Ectodermal cell (in vitro differentiated cells): ENCODE results near the gene RIPOR3.
"Not testable (repeated sequence)": the region's sequence is repeated elsewhere in the genome, so short reads cannot be mapped to it uniquely, and the experiment has no call there.

Source experiments
- H3K27ac ChIP-seq: 2 replicates; pipeline ENCODE4 v1.7.0; 2013; ENCODE audit warnings: mild to moderate bottlenecking, low read depth, low read length; ENCODE audit not compliant: insufficient read depth, poor library complexity, severe bottlenecking
- H3K27me3 ChIP-seq: 2 replicates; pipeline ENCODE4 v1.7.0; 2013; ENCODE audit warnings: mild to moderate bottlenecking, low read length; ENCODE audit not compliant: insufficient read depth, control insufficient read depth, poor library complexity, severe bottlenecking
- H3K36me3 ChIP-seq: one replicate; pipeline ENCODE4 v1.7.0; 2013; ENCODE audit warnings: low read length; ENCODE audit not compliant: control insufficient read depth, insufficient read depth
- H3K4me1 ChIP-seq: one replicate; pipeline ENCODE4 v1.7.0; 2013; ENCODE audit warnings: low read length; ENCODE audit not compliant: control insufficient read depth, insufficient read depth
- H3K4me3 ChIP-seq: 2 replicates; pipeline ENCODE4 v1.7.0; 2013; ENCODE audit warnings: low read depth, low read length, control low read depth; ENCODE audit not compliant: insufficient read depth
- H3K9me3 ChIP-seq: 2 replicates; pipeline ENCODE4 v1.7.0; 2013; ENCODE audit warnings: mild to moderate bottlenecking, low read length, moderate library complexity; ENCODE audit not compliant: control insufficient read depth
- WGBS, 2 experiments: methylation state at CpG; one replicate each; pipeline ENCODE4 v1.1.7; 2013; ENCODE audit warnings: missing lambda C conversion rate in 2 of 2; 5-methylcytosine and 5-hydroxymethylcytosine counted together

The RIPOR3 gene

GRCh38 chr20:50714426-50714825 lies 23.1 kb upstream of the RIPOR3 start:
- WGBS, 2 experiments: 91 to 94% methylated on average over 12 of the region's 12 CpGs
- not testable (repeated sequence) for H3K4me1 ChIP-seq, H3K27ac ChIP-seq, H3K4me3 ChIP-seq, H3K9me3 ChIP-seq, H3K27me3 ChIP-seq, H3K36me3 ChIP-seq

GRCh38 chr20:50713657-50714101 lies 22.3 kb upstream of the RIPOR3 start:
- no peaks in the 10 kb centered on the region for H3K36me3 ChIP-seq
- no peak overlapping the region for H3K27ac ChIP-seq
- no peak overlapping the region for H3K4me3 ChIP-seq
- WGBS, 2 experiments: 54 to 57% methylated on average over 7 of the region's 7 CpGs
- H3K27me3 ChIP-seq: no peaks in the 10 kb centered on the region
- H3K9me3 ChIP-seq: no peaks in the 10 kb centered on the region
- peaks cover 6% of the 10 kb centered on the region for H3K4me1 ChIP-seq

GRCh38 chr20:50712771-50713656 lies 21.7 kb upstream of the RIPOR3 start:
- no peaks in the 10 kb centered on the region for H3K36me3 ChIP-seq
- H3K4me1 ChIP-seq: peaks cover under 1% of the 10 kb centered on the region
- no peaks in the 10 kb centered on the region for H3K27me3 ChIP-seq
- H3K27ac ChIP-seq: no peak overlapping the region
- H3K4me3 ChIP-seq: no peak overlapping the region
- WGBS, 2 experiments: 89 to 90% methylated on average over 7 of the region's 7 CpGs
- no peaks in the 10 kb centered on the region for H3K9me3 ChIP-seq

- H3K4me1 ChIP-seq: no peaks in the 10 kb centered on the region
- H3K4me3 ChIP-seq: no peak overlapping the region
- H3K27me3 ChIP-seq: no peaks in the 10 kb centered on the region
- no peaks in the 10 kb centered on the region for H3K36me3 ChIP-seq
- no peaks in the 10 kb centered on the region for H3K9me3 ChIP-seq
- H3K27ac ChIP-seq: no peak overlapping the region
- WGBS, 2 experiments: 95 to 96% methylated on average over 13 of the region's 13 CpGs
Measured at GRCh38 chr20:50711113-50711825, 19.9 kb upstream of the RIPOR3 start.

GRCh38 chr20:50710492-50711063 lies 19.2 kb upstream of the RIPOR3 start:
- Histone ChIP-seq H3K27ac (no peak overlapping the region), H3K4me1 (no peaks in the 10 kb centered on the region), H3K4me3 (no peak overlapping the region), H3K27me3 (no peaks in the 10 kb centered on the region), H3K9me3 (no peaks in the 10 kb centered on the region), H3K36me3 (no peaks in the 10 kb centered on the region)
- WGBS, 2 experiments: 89 to 91% methylated on average over 9 of the region's 9 CpGs

GRCh38 chr20:50709636-50709973 lies 18.3 kb upstream of the RIPOR3 start:
- Histone ChIP-seq H3K9me3 (no peaks in the 10 kb centered on the region), H3K27ac (no peak overlapping the region), H3K4me3 (no peak overlapping the region), H3K36me3 (no peaks in the 10 kb centered on the region), H3K4me1 (no peaks in the 10 kb centered on the region), H3K27me3 (no peaks in the 10 kb centered on the region)
- 81 to 86% methylated on average over 5 of the region's 5 CpGs for WGBS, 2 experiments

GRCh38 chr20:50708845-50709635 lies 17.7 kb upstream of the RIPOR3 start:
- Histone ChIP-seq H3K27ac (no peak overlapping the region), H3K4me3 (no peak overlapping the region), H3K9me3 (no peaks in the 10 kb centered on the region), H3K27me3 (no peaks in the 10 kb centered on the region), H3K36me3 (no peaks in the 10 kb centered on the region), H3K4me1 (no peaks in the 10 kb centered on the region)
- 91 to 96% methylated on average over 6 to 8 of the region's 8 CpGs for WGBS, 2 experiments

- Histone ChIP-seq H3K36me3 (no peaks in the 10 kb centered on the region), H3K27ac (no peak overlapping the region), H3K4me1 (no peaks in the 10 kb centered on the region), H3K27me3 (no peaks in the 10 kb centered on the region), H3K9me3 (no peaks in the 10 kb centered on the region), H3K4me3 (no peak overlapping the region)
- WGBS, 2 experiments: 86 to 95% methylated on average over 1 of the region's 1 CpG
Measured at GRCh38 chr20:50704971-50705370, 13.6 kb upstream of the RIPOR3 start.

- Histone ChIP-seq H3K4me1 (no peaks in the 10 kb centered on the region), H3K27ac (no peak overlapping the region), H3K9me3 (no peaks in the 10 kb centered on the region), H3K27me3 (no peaks in the 10 kb centered on the region), H3K4me3 (no peak overlapping the region), H3K36me3 (no peaks in the 10 kb centered on the region)
- 77 to 80% methylated on average over 3 of the region's 4 CpGs for WGBS, 2 experiments
Measured at GRCh38 chr20:50704514-50704913, 13.2 kb upstream of the RIPOR3 start.
